ENCODE data around the gene NAT16.

Gene NAT16

DNA sequence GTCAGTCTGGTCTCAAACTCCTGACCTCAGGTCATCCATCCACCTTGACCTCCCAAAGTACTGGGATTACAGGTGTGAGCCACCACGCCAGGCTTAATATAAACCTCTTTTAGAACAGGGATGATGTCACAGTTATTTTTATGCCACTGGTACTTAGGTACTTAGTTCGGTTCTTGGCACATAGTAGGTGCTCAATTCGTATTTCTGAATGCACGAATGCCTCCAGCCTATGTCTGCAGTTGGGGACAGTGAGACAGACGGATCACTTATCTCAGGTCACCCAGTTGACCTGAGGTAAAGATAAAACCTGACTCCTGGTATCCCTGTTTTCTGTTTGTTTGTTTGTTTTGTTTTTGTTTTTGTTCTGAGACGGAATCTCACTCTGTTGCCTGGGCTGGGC lies 6.1 kb upstream of the NAT16 start:
- H2AFZ ChIP-seq (ENCODE audit: low read depth, low read length) = no peak overlapping the region
- no peaks in the 10 kb centered on the region for H3K9me3 ChIP-seq (ENCODE audit: insufficient read depth, low read length)
- no peak for TF ChIP-seq EZH2phosphoT487 (IDR thresholded peaks at IDR 0.05; ENCODE audit: low read depth)
- TF ChIP-seq, protein P1, sequence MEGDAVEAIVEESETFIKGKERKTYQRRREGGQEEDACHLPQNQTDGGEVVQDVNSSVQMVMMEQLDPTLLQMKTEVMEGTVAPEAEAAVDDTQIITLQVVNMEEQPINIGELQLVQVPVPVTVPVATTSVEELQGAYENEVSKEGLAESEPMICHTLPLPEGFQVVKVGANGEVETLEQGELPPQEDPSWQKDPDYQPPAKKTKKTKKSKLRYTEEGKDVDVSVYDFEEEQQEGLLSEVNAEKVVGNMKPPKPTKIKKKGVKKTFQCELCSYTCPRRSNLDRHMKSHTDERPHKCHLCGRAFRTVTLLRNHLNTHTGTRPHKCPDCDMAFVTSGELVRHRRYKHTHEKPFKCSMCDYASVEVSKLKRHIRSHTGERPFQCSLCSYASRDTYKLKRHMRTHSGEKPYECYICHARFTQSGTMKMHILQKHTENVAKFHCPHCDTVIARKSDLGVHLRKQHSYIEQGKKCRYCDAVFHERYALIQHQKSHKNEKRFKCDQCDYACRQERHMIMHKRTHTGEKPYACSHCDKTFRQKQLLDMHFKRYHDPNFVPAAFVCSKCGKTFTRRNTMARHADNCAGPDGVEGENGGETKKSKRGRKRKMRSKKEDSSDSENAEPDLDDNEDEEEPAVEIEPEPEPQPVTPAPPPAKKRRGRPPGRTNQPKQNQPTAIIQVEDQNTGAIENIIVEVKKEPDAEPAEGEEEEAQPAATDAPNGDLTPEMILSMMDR (IDR thresholded peaks at IDR 0.05; ENCODE audit: low read depth, low read length) = no peak
- no peak overlapping the region for H3K9ac ChIP-seq (ENCODE audit: low read length)
- no peaks in the 10 kb centered on the region for H3K27me3 ChIP-seq (ENCODE audit: low read depth, low read length)
- no peak overlapping the region for H3K4me2 ChIP-seq (ENCODE audit: low read length)
- peaks cover 12% of the 10 kb centered on the region for H3K4me1 ChIP-seq (ENCODE audit: low read length)
- H4K20me1 ChIP-seq (ENCODE audit: insufficient read depth, low read length) = no peaks in the 10 kb centered on the region
- no peak overlapping the region for H3K27ac ChIP-seq (ENCODE audit: low read length)
- no peak overlapping the region for H3K4me3 ChIP-seq (ENCODE audit: low read length)
- no peaks in the 10 kb centered on the region for H3K79me2 ChIP-seq (ENCODE audit: low read length)
- H3K36me3 ChIP-seq (replicated peaks; ENCODE audit: low read depth, low read length) = no peaks in the 10 kb centered on the region

DNA sequence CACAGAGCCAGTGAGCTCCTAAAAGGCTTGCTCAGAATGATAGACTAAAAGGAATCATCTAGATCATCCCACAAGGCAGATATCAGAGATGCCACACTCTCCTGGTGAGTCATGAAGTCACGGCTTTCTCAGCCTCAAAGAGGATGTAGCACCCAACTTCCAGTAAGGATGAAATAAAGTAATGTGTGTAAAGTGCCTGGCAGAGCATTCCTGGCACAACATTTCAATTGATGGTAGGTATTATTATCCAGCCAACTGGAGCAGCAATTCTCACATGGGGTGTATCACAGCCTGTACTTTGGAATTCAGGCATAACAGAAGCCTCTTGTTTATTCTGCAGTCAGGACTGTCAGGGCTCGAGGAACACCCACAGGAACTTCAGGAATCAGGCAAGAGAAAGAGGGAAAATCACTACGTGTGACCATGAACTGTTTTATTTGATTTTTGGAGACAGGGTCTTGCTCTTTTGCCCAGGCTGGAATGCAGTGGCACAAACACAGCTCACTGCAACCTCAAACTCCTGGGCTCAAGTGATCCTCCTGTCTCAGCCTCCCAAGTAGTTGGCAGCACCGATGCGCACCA lies 5.3 kb upstream of the NAT16 start:
- no peak overlapping the region for H3K27ac ChIP-seq (ENCODE audit: low read length)
- no peaks in the 10 kb centered on the region for H4K20me1 ChIP-seq (ENCODE audit: insufficient read depth, low read length)
- H3K27me3 ChIP-seq (ENCODE audit: low read depth, low read length) = no peaks in the 10 kb centered on the region
- TF ChIP-seq EZH2phosphoT487 (IDR thresholded peaks at IDR 0.05; ENCODE audit: low read depth) = no peak
- TF ChIP-seq, protein P1 (IDR thresholded peaks at IDR 0.05; ENCODE audit: low read depth, low read length) = no peak
- H3K36me3 ChIP-seq (replicated peaks; ENCODE audit: low read depth, low read length) = no peaks in the 10 kb centered on the region
- no peak overlapping the region for H3K4me3 ChIP-seq (ENCODE audit: low read length)
- H3K79me2 ChIP-seq (ENCODE audit: low read length) = no peaks in the 10 kb centered on the region
- H3K4me2 ChIP-seq (ENCODE audit: low read length) = no peak overlapping the region
- H3K4me1 ChIP-seq (ENCODE audit: low read length) = peaks cover 12% of the 10 kb centered on the region
- no peak overlapping the region for H2AFZ ChIP-seq (ENCODE audit: low read depth, low read length)
- no peak overlapping the region for H3K9ac ChIP-seq (ENCODE audit: low read length)
- no peaks in the 10 kb centered on the region for H3K9me3 ChIP-seq (ENCODE audit: insufficient read depth, low read length)

- no peak overlapping the region for H2AFZ ChIP-seq (ENCODE audit: low read depth, low read length)
- H3K4me2 ChIP-seq (ENCODE audit: low read length) = no peak overlapping the region
- H3K9ac ChIP-seq (ENCODE audit: low read length) = no peak overlapping the region
- H3K4me1 ChIP-seq (ENCODE audit: low read length) = peaks cover 7% of the 10 kb centered on the region
- H3K9me3 ChIP-seq (ENCODE audit: insufficient read depth, low read length) = no peaks in the 10 kb centered on the region
- H3K4me3 ChIP-seq (ENCODE audit: low read length) = no peak overlapping the region
- H3K36me3 ChIP-seq (replicated peaks; ENCODE audit: low read depth, low read length) = no peaks in the 10 kb centered on the region
- no peak overlapping the region for H3K27ac ChIP-seq (ENCODE audit: low read length)
- TF ChIP-seq, protein P1 (IDR thresholded peaks at IDR 0.05; ENCODE audit: low read depth, low read length) = no peak
- TF ChIP-seq EZH2phosphoT487 (IDR thresholded peaks at IDR 0.05; ENCODE audit: low read depth) = no peak
- H3K79me2 ChIP-seq (ENCODE audit: low read length) = no peaks in the 10 kb centered on the region
- H3K27me3 ChIP-seq (ENCODE audit: low read depth, low read length) = peaks cover 3% of the 10 kb centered on the region; the same call in 1 of the 2 replicates
- no peaks in the 10 kb centered on the region for H4K20me1 ChIP-seq (ENCODE audit: insufficient read depth, low read length)
Measured at GRCh38 chr7:101179713-101180112, 380 bp downstream of the NAT16 start.

DNA sequence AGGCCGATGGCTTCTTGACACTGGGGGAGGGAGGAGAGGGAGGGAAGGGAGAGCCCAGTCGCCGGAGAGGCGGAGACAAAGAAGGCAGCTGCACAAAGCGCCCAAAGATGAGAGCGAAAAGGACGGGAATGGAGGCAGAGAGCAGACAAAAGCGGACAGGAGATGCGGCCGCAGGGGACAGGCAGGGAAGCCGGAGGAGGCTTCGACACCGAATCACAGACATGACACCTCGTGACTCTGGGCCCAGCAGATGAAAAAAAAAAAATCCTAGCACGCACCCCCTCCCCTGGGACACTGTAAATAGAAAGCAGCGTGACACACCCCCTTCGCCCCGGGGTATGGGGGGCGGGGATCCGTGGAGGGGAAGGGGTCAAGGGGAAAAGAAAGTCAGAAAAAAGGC lies 976 bp downstream of the NAT16 start:
- Histone ChIP-seq H3K9ac (ENCODE audit: low read length) (no peak overlapping the region), H3K27ac (ENCODE audit: low read length) (no peak overlapping the region), H3K36me3 (replicated peaks; ENCODE audit: low read depth, low read length) (no peaks in the 10 kb centered on the region), H4K20me1 (ENCODE audit: insufficient read depth, low read length) (no peaks in the 10 kb centered on the region), H3K79me2 (ENCODE audit: low read length) (no peaks in the 10 kb centered on the region), H3K4me1 (ENCODE audit: low read length) (peaks cover 7% of the 10 kb centered on the region), H3K4me2 (ENCODE audit: low read length) (no peak overlapping the region), H3K4me3 (ENCODE audit: low read length) (no peak overlapping the region), H3K9me3 (ENCODE audit: insufficient read depth, low read length) (no peaks in the 10 kb centered on the region), H3K27me3 (ENCODE audit: low read depth, low read length) (peaks cover 3% of the 10 kb centered on the region; the same call in 1 of the 2 replicates), H2AFZ (ENCODE audit: low read depth, low read length) (no peak overlapping the region)
- no peak for TF ChIP-seq EZH2phosphoT487 (IDR thresholded peaks at IDR 0.05; ENCODE audit: low read depth)
- TF ChIP-seq, protein P1 (IDR thresholded peaks at IDR 0.05; ENCODE audit: low read depth, low read length) = no peak

All from OCI-LY3 (cell line).